Nephron (organoid): ENCODE measurements around the gene ATIC.

Experiments
- H3K27ac Mint-ChIP-seq, 3 experiments: 2 replicates each; pipeline ENCODE4 v1.8.0; 2020; ENCODE audit warnings: mixed read lengths in 3 of 3, mild to moderate bottlenecking in 2 of 3, moderate library complexity in 1 of 3
- H3K27me3 Mint-ChIP-seq: 2 replicates; pipeline ENCODE4 v1.8.0; 2021; ENCODE audit warnings: low read depth, mild to moderate bottlenecking, moderate library complexity, mixed read lengths
- H3K36me3 Mint-ChIP-seq: 2 replicates; pipeline ENCODE4 v1.8.0; 2020; ENCODE audit warnings: low read depth, mixed read lengths
- H3K4me1 Mint-ChIP-seq: 2 replicates; pipeline ENCODE4 v1.8.0; 2020; ENCODE audit warnings: mixed read lengths
- H3K4me3 Mint-ChIP-seq, 3 experiments: 2 replicates each; pipeline ENCODE4 v1.8.0; 2020; ENCODE audit warnings: mild to moderate bottlenecking in 3 of 3, mixed read lengths in 3 of 3, moderate library complexity in 2 of 3
- H3K9me3 Mint-ChIP-seq: 2 replicates; pipeline ENCODE4 v1.8.0; 2020; ENCODE audit warnings: mixed read lengths
- CTCF ChIP-seq, 3 experiments: fragments of 200-600 bp; sonication (generic); IDR thresholded peaks; one replicate each; pipeline ENCODE4 v1.5.0; 2021; ENCODE audit warnings: antibody characterized with exemption in 3 of 3; ENCODE audit not compliant: unreplicated experiment in 3 of 3

Gene ATIC

GRCh38 chr2:215371915-215372897, 60.3 kb downstream of the ATIC start:
- Mint-ChIP-seq H3K4me1 (no peaks in the 10 kb centered on the region), H3K27me3 (no peaks in the 10 kb centered on the region), H3K36me3 (peaks cover 85% of the 10 kb centered on the region), H3K9me3 (no peaks in the 10 kb centered on the region), H3K27ac (no peak overlapping the region), H3K4me3 (no peak overlapping the region)
- no peak for TF ChIP-seq CTCF (IDR thresholded peaks at IDR 0.05; ENCODE audit: unreplicated experiment in 3 of 3)

- H3K4me3 Mint-ChIP-seq, result no peak overlapping the region
- no peaks in the 10 kb centered on the region for H3K9me3 Mint-ChIP-seq
- H3K4me1 Mint-ChIP-seq, result no peaks in the 10 kb centered on the region
- H3K27ac Mint-ChIP-seq, result no peak overlapping the region
- H3K36me3 Mint-ChIP-seq, result peaks cover 84% of the 10 kb centered on the region
- H3K27me3 Mint-ChIP-seq, result no peaks in the 10 kb centered on the region
- TF ChIP-seq CTCF (IDR thresholded peaks at IDR 0.05; ENCODE audit: unreplicated experiment in 3 of 3), result no peak
These were observed 61.2 kb downstream of the ATIC start for GRCh38 chr2:215372968-215373649.

GRCh38 chr2:215374002-215374401, 62.1 kb downstream of the ATIC start:
- no peak overlapping the region for H3K27ac Mint-ChIP-seq
- H3K36me3 Mint-ChIP-seq, result peaks cover 87% of the 10 kb centered on the region

GRCh38 chr2:215374642-215375466, 63.0 kb downstream of the ATIC start:
- TF ChIP-seq CTCF (IDR thresholded peaks at IDR 0.05; ENCODE audit: unreplicated experiment in 3 of 3), result no peak
- no peak overlapping the region for H3K4me3 Mint-ChIP-seq
- no peaks in the 10 kb centered on the region for H3K4me1 Mint-ChIP-seq
- H3K27ac Mint-ChIP-seq, result no peak overlapping the region
- no peaks in the 10 kb centered on the region for H3K27me3 Mint-ChIP-seq
- peaks cover 84% of the 10 kb centered on the region for H3K36me3 Mint-ChIP-seq
- no peaks in the 10 kb centered on the region for H3K9me3 Mint-ChIP-seq

More at GRCh38 chr2:215374002-215374401, 62.1 kb downstream of the ATIC start:
- Mint-ChIP-seq H3K4me1 (no peaks in the 10 kb centered on the region), H3K9me3 (no peaks in the 10 kb centered on the region), H3K4me3 (no peak overlapping the region), H3K27me3 (no peaks in the 10 kb centered on the region)
- TF ChIP-seq CTCF (IDR thresholded peaks at IDR 0.05; ENCODE audit: unreplicated experiment in 3 of 3), result no peak

- Mint-ChIP-seq H3K9me3 (no peaks in the 10 kb centered on the region), H3K36me3 (peaks cover 84% of the 10 kb centered on the region), H3K4me3 (no peak overlapping the region), H3K27ac (no peak overlapping the region), H3K4me1 (no peaks in the 10 kb centered on the region), H3K27me3 (no peaks in the 10 kb centered on the region)
- no peak for TF ChIP-seq CTCF (IDR thresholded peaks at IDR 0.05; ENCODE audit: unreplicated experiment in 3 of 3)
These were observed 63.6 kb downstream of the ATIC start for GRCh38 chr2:215375467-215375830.
